Kidney epithelial cell (primary cell): ENCODE data around the gene PSTPIP1. TPM values are rescaled to one million over a fixed set of nuclear protein-coding genes. Genes with fewer than 3 reads are reported as not detected.

Experiments
- DNase-seq: peaks from one replicate; pipeline ENCODE4 v3.0.0-alpha.2; 2010; ENCODE audit warnings: low read depth
- H3K27me3 ChIP-seq: 2 replicates; pipeline ENCODE4 v1.6.0; 2011; ENCODE audit warnings: low read length; ENCODE audit not compliant: control insufficient read depth, insufficient read depth
- H3K36me3 ChIP-seq: 2 replicates; pipeline ENCODE4 v1.5.1; 2011; ENCODE audit warnings: low read length; ENCODE audit not compliant: control insufficient read depth, insufficient read depth
- H3K4me3 ChIP-seq: 2 replicates; pipeline ENCODE4 v1.5.1; 2011; ENCODE audit warnings: low read depth, mild to moderate bottlenecking, control low read depth, low read length
- total RNA-seq: library from RNA; depleted of rRNA; stranded (reverse); fragments of >200 nt; gene quantifications from 2 replicates; pipeline ENCODE4 v1.2.3, GENCODE V29; 2015
- TF ChIP-seq, protein P1 (sequence below): IDR thresholded peaks from 2 replicates; pipeline ENCODE4 v1.5.1; 2011; ENCODE audit warnings: mild to moderate bottlenecking, moderate library complexity, low read length, control low read depth, inconsistent platforms; ENCODE audit not compliant: insufficient read depth, poor library complexity, severe bottlenecking

PSTPIP1 gene
- total RNA-seq, 1 donor from 2014 or later, result not detected

DNA sequence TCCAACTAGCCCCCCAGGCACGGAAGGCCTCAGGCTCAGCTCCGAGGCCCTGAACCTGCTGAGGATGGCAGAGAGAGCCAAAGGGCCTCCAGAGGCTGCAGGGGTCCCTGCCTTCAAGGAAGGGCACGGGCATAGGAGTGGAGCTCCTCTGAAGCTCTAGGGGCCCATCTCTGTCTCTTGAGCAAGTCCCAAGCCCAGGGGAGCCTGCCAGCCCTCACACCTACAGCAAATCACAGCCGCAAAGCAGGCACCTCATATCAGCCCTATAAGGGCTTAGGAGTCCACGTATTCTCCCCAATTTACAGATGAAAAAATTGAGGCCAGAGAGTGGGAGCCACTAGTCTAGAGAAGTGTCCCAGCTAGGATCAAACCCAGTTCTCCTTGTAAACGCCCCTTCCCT lies 14.2 kb downstream of the PSTPIP1 start:
- Histone ChIP-seq H3K27me3 (peaks cover 2% of the 10 kb centered on the region), H3K36me3 (no peaks in the 10 kb centered on the region), H3K4me3 (no peak overlapping the region)
- DNase-seq, result no peak
- TF ChIP-seq, protein P1, sequence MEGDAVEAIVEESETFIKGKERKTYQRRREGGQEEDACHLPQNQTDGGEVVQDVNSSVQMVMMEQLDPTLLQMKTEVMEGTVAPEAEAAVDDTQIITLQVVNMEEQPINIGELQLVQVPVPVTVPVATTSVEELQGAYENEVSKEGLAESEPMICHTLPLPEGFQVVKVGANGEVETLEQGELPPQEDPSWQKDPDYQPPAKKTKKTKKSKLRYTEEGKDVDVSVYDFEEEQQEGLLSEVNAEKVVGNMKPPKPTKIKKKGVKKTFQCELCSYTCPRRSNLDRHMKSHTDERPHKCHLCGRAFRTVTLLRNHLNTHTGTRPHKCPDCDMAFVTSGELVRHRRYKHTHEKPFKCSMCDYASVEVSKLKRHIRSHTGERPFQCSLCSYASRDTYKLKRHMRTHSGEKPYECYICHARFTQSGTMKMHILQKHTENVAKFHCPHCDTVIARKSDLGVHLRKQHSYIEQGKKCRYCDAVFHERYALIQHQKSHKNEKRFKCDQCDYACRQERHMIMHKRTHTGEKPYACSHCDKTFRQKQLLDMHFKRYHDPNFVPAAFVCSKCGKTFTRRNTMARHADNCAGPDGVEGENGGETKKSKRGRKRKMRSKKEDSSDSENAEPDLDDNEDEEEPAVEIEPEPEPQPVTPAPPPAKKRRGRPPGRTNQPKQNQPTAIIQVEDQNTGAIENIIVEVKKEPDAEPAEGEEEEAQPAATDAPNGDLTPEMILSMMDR, result no peak

DNA sequence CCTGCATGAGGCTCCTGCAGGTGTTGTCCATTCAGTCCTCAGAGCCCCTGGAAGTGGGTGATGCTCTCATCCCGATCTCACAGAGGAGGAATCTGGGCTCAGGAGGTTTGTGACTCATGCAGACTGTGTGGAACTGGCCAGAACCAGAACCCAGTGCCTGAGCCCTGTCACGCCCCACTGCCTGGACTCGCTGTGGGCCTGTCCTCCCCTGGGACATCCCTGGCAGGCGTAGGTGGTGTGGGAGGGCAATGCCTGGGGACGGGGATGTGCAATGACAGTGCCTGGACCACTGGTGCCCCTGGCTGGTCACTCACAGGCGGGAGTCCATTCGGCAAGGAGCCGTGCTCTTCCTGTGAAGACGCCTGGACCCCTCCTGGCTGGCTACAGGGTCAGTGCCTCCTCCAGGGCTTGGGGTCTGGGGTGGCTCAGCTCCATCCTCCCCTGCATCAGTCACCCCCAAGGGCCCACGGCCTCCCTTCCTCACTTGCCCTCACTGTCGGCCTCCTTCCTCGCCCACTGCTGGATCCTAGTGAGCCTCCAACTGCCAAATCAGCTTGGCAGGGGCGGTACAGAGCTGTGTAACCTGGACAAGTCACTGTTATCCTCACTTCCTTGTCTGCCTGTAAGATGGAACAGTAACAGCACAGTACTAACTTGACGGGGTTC lies 14.9 kb downstream of the PSTPIP1 start:
- TF ChIP-seq, protein P1, result no peak
- H3K27me3 ChIP-seq, result peaks cover 2% of the 10 kb centered on the region
- DNase-seq, result no peak

DNA sequence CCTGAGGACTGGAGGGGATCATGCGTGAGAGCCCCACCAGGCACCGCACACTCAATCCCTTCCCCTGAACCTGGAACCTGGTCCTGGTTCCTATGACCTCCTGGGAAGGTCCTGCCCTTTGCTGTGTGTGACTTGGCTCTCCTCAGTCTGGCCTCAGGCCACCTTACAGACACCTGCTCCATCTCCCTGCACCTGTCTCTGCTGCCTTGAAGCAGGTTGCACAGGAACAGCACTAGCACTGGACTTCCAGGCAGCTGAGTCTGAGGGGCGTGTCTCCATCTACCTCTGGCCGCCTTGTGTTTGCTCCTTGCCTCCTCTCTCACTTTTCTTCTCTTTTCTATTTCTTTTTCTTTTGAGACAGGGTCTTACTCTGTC lies 15.4 kb downstream of the PSTPIP1 start:
- DNase-seq, result no peak
- Histone ChIP-seq H3K4me3 (no peak overlapping the region), H3K27me3 (peaks cover 2% of the 10 kb centered on the region), H3K36me3 (no peaks in the 10 kb centered on the region)
- TF ChIP-seq, protein P1, result no peak

More for the DNA sequence above, 14.9 kb downstream of the PSTPIP1 start:
- Histone ChIP-seq H3K4me3 (no peak overlapping the region), H3K36me3 (no peaks in the 10 kb centered on the region)

DNA sequence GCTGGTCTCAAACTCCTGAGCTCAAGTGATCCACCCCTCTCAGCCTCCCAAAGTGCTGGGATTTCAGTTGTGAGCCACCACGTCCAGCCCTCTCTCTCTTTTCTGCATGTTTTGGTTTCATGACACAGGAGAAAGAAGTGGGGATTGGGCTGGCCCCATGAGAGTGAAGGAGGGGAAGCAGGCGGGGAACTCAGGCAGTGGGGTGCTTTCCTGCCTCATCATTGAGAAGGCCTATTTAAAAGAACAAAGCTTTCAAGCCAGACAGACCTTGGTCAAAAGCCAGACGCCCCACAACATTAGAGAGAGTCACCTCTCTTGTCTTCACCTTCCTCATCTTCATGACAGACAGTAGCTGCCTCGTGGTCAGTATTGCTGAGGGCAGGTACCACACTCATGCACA lies 15.9 kb downstream of the PSTPIP1 start:
- no peaks in the 10 kb centered on the region for H3K36me3 ChIP-seq
- H3K4me3 ChIP-seq, result no peak overlapping the region
- TF ChIP-seq, protein P1, result no peak
- H3K27me3 ChIP-seq, result peaks cover 2% of the 10 kb centered on the region
- DNase-seq, result no peak

DNA sequence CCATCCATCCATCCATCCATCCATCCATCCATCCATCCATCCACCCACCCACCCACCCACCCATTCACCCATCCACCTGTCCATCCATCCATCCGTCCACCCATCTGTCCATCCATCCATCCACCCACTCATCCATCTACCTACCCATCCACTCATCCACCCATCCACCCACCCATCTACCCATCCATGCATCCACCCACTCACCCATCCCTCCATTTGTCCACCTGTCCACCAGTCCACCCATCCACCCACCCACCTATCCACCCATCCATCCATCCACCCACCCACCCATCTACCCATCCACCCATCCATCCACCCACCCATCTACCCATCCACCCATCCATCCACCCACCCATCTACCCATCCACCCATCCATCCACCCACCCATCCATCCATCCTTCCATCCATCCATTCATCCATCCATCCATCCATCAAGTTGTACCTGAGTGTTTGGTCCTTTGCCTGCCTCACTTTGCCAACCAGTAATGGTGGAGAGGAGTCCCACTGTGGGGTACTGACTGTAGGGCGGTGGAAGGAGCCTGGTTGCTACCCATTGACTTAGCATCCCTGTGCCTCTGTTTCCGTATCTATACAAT lies 17.3 kb downstream of the PSTPIP1 start:
- DNase-seq, result no peak
- Histone ChIP-seq H3K27me3 (peaks cover 3% of the 10 kb centered on the region), H3K4me3 (no peak overlapping the region), H3K36me3 (no peaks in the 10 kb centered on the region)
- TF ChIP-seq, protein P1, result no peak

DNA sequence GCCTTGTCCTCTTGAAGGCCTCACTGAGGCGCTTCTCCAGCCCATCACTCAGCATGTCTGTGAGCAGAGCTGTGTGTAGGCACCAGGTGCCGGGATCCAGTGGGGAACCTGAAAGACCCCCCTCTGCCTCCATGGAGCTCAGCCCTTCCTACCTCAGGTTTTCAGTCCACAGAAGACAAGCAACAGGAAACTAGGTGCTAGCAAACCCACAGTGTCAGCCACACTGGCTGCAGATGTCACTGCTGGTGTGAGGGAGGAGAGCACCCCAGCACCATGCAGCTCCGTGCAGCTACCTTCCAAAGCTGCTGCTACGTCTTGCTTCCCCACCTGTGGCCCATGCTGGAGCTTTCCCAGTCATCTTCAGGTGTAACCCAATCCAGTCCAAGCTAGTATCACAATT lies 17.9 kb downstream of the PSTPIP1 start:
- Histone ChIP-seq H3K27me3 (peaks cover 6% of the 10 kb centered on the region), H3K4me3 (no peak overlapping the region), H3K36me3 (no peaks in the 10 kb centered on the region)
- TF ChIP-seq, protein P1, result no peak
- DNase-seq, result no peak
